Parathyroid adenoma (tissue), 2 donors: ENCODE data around the gene ADISSP.

ENCODE experiments used
- H2AFZ ChIP-seq: fragments of 300-600 bp; sonication (generic); one replicate; pipeline ENCODE4 v1.7.0; 2017; ENCODE audit warnings: antibody characterized with exemption, mild to moderate bottlenecking
- H3K27ac ChIP-seq: fragments of 300-600 bp; sonication (generic); one replicate; pipeline ENCODE4 v1.7.0; 2017
- H3K27me3 ChIP-seq: fragments of 300-600 bp; sonication (generic); one replicate; pipeline ENCODE4 v1.7.0; 2017; ENCODE audit warnings: low read length; ENCODE audit not compliant: control insufficient read depth, insufficient read depth
- H3K36me3 ChIP-seq: fragments of 300-600 bp; sonication (generic); one replicate; pipeline ENCODE4 v1.7.0; 2017; ENCODE audit warnings: low read length; ENCODE audit not compliant: control insufficient read depth, insufficient read depth
- H3K4me1 ChIP-seq: fragments of 300-600 bp; sonication (generic); one replicate; pipeline ENCODE4 v1.7.0; 2017; ENCODE audit warnings: control low read depth
- H3K4me2 ChIP-seq: fragments of 300-600 bp; sonication (generic); one replicate; pipeline ENCODE4 v1.7.0; 2017; ENCODE audit warnings: low read length
- H3K4me3 ChIP-seq: fragments of 300-600 bp; sonication (generic); one replicate; pipeline ENCODE4 v1.7.0; 2017; ENCODE audit warnings: low read depth, low read length
- H3K79me2 ChIP-seq: fragments of 300-600 bp; sonication (generic); one replicate; pipeline ENCODE4 v1.7.0; 2017; ENCODE audit warnings: control low read depth
- H3K9ac ChIP-seq: fragments of 300-600 bp; sonication (generic); one replicate; pipeline ENCODE4 v1.7.0; 2017; ENCODE audit warnings: mild to moderate bottlenecking
- H3K9me3 ChIP-seq: fragments of 300-600 bp; sonication (generic); one replicate; pipeline ENCODE4 v1.7.0; 2017; ENCODE audit warnings: low read length; ENCODE audit not compliant: control insufficient read depth
- TF ChIP-seq, protein P1 (sequence below): fragments of 300-600 bp; sonication (generic); IDR thresholded peaks from one replicate; pipeline ENCODE4 v1.7.0; 2017; ENCODE audit warnings: antibody characterized with exemption, mild to moderate bottlenecking
- donor health status: primary hyperparathyroidism.

Gene ADISSP

DNA sequence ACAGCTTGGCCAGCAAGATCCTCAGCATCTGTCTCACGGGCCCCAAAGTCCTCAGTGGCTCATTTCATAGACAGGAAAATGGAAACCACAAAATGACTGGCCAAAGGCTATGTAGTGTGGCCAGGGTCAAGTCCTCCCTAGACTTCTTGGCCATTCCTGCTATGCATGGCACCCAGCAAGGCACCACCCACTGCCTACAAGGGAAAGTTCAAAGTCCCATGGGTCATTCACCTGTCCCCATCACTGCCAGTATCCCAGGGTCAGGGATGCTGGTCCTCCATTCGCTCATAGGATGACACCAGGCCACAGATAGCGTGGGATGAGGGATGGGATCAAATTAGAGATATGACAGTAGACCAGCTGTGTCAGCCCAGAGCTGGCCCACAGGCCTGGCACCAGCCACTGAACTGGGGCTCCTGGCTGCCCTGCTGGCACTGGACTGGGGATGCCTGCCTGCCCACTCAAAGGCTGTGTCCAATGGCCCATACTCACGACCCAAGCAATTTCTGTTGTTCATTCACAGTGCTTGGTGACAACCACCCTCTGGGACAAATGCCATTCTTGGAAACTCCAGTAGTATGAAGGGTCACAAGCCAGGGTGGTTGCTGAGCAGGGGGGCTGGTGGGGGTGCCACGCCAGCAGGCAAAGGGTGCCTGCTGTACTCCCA, 11.6 kb downstream of the ADISSP start:
- Histone ChIP-seq H3K4me2 (no peak overlapping the region), H3K27me3 (no peaks in the 10 kb centered on the region), H3K79me2 (no peaks in the 10 kb centered on the region), H3K9me3 (no peaks in the 10 kb centered on the region), H2AFZ (no peak overlapping the region), H3K36me3 (no peaks in the 10 kb centered on the region), H3K27ac (no peak overlapping the region), H3K9ac (no peak overlapping the region), H3K4me1 (no peaks in the 10 kb centered on the region), H3K4me3 (no peak overlapping the region)
- TF ChIP-seq, protein P1, sequence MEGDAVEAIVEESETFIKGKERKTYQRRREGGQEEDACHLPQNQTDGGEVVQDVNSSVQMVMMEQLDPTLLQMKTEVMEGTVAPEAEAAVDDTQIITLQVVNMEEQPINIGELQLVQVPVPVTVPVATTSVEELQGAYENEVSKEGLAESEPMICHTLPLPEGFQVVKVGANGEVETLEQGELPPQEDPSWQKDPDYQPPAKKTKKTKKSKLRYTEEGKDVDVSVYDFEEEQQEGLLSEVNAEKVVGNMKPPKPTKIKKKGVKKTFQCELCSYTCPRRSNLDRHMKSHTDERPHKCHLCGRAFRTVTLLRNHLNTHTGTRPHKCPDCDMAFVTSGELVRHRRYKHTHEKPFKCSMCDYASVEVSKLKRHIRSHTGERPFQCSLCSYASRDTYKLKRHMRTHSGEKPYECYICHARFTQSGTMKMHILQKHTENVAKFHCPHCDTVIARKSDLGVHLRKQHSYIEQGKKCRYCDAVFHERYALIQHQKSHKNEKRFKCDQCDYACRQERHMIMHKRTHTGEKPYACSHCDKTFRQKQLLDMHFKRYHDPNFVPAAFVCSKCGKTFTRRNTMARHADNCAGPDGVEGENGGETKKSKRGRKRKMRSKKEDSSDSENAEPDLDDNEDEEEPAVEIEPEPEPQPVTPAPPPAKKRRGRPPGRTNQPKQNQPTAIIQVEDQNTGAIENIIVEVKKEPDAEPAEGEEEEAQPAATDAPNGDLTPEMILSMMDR: no peak

DNA sequence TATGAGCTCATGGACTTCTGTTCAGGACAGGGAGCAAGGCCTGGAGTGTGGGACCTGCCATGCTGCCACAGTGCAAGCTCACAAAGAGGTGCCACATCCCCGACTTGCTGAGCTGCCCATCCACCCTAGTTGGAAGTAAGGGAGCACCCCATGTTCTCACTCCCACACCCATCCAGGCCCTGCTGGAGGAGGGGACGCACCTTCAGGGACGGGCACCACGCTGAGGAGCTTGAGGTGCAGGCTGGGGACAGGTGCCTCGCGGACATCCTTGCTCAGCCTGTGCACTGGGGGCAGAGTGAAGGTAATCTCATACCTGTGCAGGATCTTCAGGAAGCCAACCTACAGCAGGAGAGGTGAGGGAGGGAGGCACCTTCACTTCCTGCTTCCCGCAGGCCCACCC, 12.3 kb downstream of the ADISSP start:
- no peak overlapping the region for H3K4me3 ChIP-seq
- TF ChIP-seq, protein P1: no peak
- H3K4me2 ChIP-seq: no peak overlapping the region
- H3K27me3 ChIP-seq: peaks cover 2% of the 10 kb centered on the region
- H3K27ac ChIP-seq: no peak overlapping the region
- no peaks in the 10 kb centered on the region for H3K4me1 ChIP-seq
- H2AFZ ChIP-seq: no peak overlapping the region
- H3K9ac ChIP-seq: no peak overlapping the region
- H3K79me2 ChIP-seq: no peaks in the 10 kb centered on the region
- no peaks in the 10 kb centered on the region for H3K36me3 ChIP-seq
- no peaks in the 10 kb centered on the region for H3K9me3 ChIP-seq

DNA sequence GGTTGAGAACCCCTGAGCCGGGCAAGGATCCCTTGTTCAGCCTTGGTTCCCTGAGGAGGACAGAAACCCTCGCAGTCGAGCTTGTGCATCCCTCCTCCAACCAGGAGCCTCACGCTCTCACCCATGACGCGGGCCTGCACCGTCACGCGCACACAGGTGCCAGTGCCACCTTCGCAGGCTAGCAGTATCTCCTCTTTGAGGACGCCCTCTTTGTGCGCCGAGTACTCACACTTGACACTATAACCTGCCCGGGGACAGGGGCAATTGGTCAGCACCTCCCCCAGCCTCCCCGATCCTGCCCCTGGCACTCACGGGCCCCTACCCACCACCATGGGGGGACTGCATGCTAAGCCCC, 13.3 kb downstream of the ADISSP start:
- no peaks in the 10 kb centered on the region for H3K4me1 ChIP-seq

DNA sequence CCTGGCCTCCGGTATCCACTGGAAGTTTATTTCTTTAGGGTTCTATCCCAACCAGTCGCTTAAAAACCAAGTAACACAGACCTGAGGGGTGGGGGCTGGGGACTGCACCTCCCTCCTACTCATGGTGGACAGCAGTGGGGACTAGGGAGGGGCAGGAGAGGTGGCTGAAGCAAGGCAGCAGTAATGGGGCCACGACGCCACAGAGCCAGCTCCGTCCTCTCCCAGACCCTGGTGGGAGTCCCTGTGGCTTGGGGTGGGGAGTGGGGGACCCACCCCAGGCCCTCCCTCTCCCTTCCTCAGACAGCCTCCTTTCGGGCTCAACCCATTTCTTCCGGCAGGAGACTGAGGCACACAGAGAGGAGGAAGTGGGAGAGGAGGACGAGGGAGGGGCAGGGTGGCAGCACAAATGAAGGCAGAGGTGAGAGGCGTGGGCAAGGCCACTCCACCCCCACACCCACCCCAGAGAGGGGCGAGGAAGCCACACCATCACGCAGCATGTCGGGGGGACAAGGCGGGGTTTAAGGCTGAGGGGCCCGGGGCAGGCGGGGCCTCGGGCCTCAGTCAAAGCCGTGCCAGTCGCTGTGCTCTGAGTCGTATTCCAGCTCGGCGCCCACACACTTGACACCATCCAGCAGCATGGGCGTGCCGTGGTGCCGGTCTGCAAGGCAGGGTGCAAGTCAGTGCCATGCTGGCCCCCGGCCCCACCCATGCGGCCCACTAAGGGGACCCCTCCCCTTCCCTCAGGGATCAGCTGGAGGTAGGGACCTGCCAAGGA, 13.9 kb downstream of the ADISSP start:
- H3K4me1 ChIP-seq: no peaks in the 10 kb centered on the region
- H2AFZ ChIP-seq: no peak overlapping the region
- peaks cover 5% of the 10 kb centered on the region for H3K27me3 ChIP-seq
- no peak overlapping the region for H3K27ac ChIP-seq
- no peaks in the 10 kb centered on the region for H3K9me3 ChIP-seq
- TF ChIP-seq, protein P1: no peak
- no peak overlapping the region for H3K4me2 ChIP-seq
- no peaks in the 10 kb centered on the region for H3K79me2 ChIP-seq
- no peak overlapping the region for H3K4me3 ChIP-seq
- H3K36me3 ChIP-seq: no peaks in the 10 kb centered on the region
- H3K9ac ChIP-seq: no peak overlapping the region

More for the DNA sequence above, 13.3 kb downstream of the ADISSP start:
- TF ChIP-seq, protein P1: no peak
- no peak overlapping the region for H3K4me3 ChIP-seq
- no peak overlapping the region for H3K27ac ChIP-seq
- H3K9ac ChIP-seq: no peak overlapping the region
- H2AFZ ChIP-seq: no peak overlapping the region
- peaks cover 5% of the 10 kb centered on the region for H3K27me3 ChIP-seq
- no peaks in the 10 kb centered on the region for H3K79me2 ChIP-seq
- no peaks in the 10 kb centered on the region for H3K9me3 ChIP-seq
- H3K4me2 ChIP-seq: no peak overlapping the region
- no peaks in the 10 kb centered on the region for H3K36me3 ChIP-seq
